ENCODE data around the gene UNC80.

DNA sequence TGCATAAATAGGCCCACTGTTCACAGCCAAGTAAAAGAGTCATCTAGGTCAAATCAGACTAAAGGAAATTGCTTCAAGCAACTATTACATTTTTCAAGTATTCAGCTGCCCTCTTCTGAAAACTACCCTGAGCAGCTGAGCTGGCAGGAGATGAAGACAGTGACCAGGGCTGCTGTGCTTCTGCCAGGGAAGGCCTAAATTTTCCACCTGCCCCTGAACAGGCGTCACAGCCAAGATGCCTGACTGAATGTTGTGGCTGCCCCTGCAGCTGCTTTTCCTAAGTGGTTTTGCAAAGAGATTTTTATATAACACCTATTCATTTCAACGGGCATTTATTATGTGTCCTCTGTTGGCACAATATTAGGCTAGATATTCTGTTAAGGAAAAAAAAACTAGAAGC is 134.1 kb downstream of the UNC80 start:
- TF ChIP-seq, protein P1, sequence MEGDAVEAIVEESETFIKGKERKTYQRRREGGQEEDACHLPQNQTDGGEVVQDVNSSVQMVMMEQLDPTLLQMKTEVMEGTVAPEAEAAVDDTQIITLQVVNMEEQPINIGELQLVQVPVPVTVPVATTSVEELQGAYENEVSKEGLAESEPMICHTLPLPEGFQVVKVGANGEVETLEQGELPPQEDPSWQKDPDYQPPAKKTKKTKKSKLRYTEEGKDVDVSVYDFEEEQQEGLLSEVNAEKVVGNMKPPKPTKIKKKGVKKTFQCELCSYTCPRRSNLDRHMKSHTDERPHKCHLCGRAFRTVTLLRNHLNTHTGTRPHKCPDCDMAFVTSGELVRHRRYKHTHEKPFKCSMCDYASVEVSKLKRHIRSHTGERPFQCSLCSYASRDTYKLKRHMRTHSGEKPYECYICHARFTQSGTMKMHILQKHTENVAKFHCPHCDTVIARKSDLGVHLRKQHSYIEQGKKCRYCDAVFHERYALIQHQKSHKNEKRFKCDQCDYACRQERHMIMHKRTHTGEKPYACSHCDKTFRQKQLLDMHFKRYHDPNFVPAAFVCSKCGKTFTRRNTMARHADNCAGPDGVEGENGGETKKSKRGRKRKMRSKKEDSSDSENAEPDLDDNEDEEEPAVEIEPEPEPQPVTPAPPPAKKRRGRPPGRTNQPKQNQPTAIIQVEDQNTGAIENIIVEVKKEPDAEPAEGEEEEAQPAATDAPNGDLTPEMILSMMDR (IDR thresholded peaks at IDR 0.05), result no peak
- TF ChIP-seq FOXJ3 (CRISPR knock-in tag; IDR thresholded peaks at IDR 0.05), result no peak
- TF ChIP-seq TAF1 (IDR thresholded peaks at IDR 0.05; ENCODE audit: borderline replicate concordance, low read depth, low read length), result no peak
- TF ChIP-seq, protein P2, sequence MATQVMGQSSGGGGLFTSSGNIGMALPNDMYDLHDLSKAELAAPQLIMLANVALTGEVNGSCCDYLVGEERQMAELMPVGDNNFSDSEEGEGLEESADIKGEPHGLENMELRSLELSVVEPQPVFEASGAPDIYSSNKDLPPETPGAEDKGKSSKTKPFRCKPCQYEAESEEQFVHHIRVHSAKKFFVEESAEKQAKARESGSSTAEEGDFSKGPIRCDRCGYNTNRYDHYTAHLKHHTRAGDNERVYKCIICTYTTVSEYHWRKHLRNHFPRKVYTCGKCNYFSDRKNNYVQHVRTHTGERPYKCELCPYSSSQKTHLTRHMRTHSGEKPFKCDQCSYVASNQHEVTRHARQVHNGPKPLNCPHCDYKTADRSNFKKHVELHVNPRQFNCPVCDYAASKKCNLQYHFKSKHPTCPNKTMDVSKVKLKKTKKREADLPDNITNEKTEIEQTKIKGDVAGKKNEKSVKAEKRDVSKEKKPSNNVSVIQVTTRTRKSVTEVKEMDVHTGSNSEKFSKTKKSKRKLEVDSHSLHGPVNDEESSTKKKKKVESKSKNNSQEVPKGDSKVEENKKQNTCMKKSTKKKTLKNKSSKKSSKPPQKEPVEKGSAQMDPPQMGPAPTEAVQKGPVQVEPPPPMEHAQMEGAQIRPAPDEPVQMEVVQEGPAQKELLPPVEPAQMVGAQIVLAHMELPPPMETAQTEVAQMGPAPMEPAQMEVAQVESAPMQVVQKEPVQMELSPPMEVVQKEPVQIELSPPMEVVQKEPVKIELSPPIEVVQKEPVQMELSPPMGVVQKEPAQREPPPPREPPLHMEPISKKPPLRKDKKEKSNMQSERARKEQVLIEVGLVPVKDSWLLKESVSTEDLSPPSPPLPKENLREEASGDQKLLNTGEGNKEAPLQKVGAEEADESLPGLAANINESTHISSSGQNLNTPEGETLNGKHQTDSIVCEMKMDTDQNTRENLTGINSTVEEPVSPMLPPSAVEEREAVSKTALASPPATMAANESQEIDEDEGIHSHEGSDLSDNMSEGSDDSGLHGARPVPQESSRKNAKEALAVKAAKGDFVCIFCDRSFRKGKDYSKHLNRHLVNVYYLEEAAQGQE (IDR thresholded peaks at IDR 0.05; ENCODE audit: low read depth, low read length), result no peak
- no peak for TF ChIP-seq TCF12 (IDR thresholded peaks at IDR 0.05)
- no peak for TF ChIP-seq NFIC (IDR thresholded peaks at IDR 0.05; ENCODE audit: borderline replicate concordance)
- TF ChIP-seq, protein P3, sequence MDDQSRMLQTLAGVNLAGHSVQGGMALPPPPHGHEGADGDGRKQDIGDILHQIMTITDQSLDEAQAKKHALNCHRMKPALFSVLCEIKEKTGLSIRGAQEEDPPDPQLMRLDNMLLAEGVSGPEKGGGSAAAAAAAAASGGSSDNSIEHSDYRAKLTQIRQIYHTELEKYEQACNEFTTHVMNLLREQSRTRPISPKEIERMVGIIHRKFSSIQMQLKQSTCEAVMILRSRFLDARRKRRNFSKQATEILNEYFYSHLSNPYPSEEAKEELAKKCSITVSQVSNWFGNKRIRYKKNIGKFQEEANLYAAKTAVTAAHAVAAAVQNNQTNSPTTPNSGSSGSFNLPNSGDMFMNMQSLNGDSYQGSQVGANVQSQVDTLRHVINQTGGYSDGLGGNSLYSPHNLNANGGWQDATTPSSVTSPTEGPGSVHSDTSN (IDR thresholded peaks at IDR 0.05), result no peak
- no peak for TF ChIP-seq POLR2AphosphoS5 (IDR thresholded peaks at IDR 0.05; ENCODE audit: low read depth, low read length)
